Right renal pelvis (tissue), 4 donors: ENCODE measurements around the gene FCGR2B. TPM values are rescaled to one million over a fixed set of nuclear protein-coding genes. Genes with fewer than 3 reads are reported as not detected.
A peak's percentile ranks its signal among the peaks of the same experiment; 100 is the strongest.
"Not testable (repeated sequence)": the region's sequence is repeated elsewhere in the genome, so short reads cannot be mapped to it uniquely, and the experiment has no call there.

Experiments used
- DNase-seq, 4 donors: peaks; one replicate each; pipeline ENCODE4 v3.0.0-alpha.2; 2013; ENCODE audit warnings: low read depth in 4 of 4, low spot score in 3 of 4, missing footprints in 1 of 4
- polyA plus RNA-seq, 4 donors: library from polyadenylated mRNA; unstranded; fragments of 120-200 nt; gene quantifications; one replicate each; pipeline ENCODE4 v1.2.1, GENCODE V29; 2013; ENCODE audit not compliant: insufficient read length in 4 of 4

Gene FCGR2B
- polyA plus RNA-seq, 4 donors = 0.53 to 1.7 (median 0.89) TPM

DNA sequence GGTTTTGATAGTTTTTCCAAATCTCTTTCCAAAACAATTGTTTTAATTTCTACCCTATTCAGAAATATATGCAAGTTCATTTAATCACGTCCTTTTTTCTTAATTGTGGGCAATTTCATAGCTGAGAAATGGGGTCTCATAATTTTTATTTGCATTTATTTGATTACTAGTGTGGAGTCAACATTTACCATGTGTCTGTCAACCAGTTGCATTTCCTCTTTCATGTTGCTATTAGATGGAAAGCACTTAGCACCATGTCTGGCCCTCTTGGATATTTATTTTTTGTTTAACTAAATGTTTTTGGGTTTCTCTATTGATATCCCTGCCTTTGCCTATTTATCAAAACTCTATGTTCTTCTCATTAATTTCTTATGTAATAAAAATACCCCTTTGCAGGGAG is 18.1 kb upstream of the FCGR2B start:
- DNase-seq = not testable (repeated sequence)

- peak in 2 of 4 donors; percentile 15 to 23 for DNase-seq
These were observed 15.2 kb upstream of the FCGR2B start for GRCh38 chr1:161647507-161648360.

- not testable (repeated sequence) for DNase-seq
These were observed 9.4 kb upstream of the FCGR2B start for GRCh38 chr1:161653541-161653940.

GRCh38 chr1:161653971-161654370 is 9.0 kb upstream of the FCGR2B start:
- DNase-seq = not testable (repeated sequence)

GRCh38 chr1:161658524-161658923 is 4.4 kb upstream of the FCGR2B start:
- DNase-seq = not testable (repeated sequence)

GRCh38 chr1:161661660-161662311 is 1.2 kb upstream of the FCGR2B start:
- not testable (repeated sequence) for DNase-seq

- not testable (repeated sequence) for DNase-seq
These were observed 626 bp downstream of the FCGR2B start for GRCh38 chr1:161663569-161663968.

GRCh38 chr1:161664689-161665088 is 1.7 kb downstream of the FCGR2B start:
- DNase-seq = not testable (repeated sequence)

DNA sequence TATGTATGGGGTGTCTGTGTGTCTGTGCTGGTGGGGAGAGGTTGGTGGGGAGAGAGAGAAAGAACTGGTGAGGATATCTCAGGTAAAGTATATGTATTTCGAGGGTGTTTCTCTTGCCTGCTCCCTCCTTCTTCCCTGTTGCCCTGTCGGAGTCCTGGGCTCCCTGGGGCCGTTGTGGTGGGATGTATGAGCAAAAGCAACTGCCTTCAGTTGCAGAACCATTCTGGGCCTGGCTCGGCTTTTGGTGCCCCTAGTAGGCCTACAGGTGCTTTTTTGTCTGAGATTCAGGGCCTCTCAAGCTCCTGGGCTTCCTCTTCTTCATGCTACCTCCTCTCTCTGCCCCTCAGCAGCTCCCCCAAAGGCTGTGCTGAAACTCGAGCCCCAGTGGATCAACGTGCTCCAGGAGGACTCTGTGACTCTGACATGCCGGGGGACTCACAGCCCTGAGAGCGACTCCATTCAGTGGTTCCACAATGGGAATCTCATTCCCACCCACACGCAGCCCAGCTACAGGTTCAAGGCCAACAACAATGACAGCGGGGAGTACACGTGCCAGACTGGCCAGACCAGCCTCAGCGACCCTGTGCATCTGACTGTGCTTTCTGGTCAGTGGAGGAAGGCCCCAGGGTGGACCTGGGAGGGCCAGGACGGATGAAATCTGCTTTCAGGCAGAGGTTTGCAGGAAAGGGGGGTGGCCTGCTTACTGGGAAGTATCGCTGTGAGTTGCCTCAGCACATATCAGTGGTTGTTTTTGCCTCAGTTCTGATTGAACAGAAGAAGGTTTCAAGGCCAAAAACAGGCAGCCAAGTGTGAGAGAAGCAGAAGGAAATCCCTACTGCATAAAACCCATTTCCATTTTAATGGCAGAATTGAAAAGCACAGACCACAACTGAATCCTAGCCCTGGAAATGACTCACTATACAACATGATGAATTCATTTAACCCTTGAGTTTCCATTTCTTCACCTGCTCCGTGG is 8.4 kb downstream of the FCGR2B start:
- DNase-seq = not testable (repeated sequence)

DNA sequence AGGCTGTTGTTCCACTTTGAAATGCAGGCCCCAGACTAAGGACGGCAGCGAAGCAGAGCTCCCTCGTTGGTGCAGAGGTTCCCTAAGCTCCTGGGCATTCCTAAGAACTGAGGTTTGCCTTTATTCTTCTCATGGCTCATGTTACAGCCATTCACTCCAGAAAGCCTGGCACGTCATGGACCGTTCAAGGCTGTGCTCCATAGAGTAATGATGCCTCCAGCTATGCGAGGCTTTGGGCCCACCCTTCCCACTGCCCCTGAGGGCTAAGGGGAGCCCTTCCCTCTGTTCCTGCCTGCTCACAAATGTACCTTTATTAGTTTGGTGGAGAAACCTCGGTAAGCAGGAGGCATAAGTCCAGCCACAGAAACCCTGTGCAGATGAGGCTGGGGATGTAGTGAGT is 10.5 kb downstream of the FCGR2B start:
- not testable (repeated sequence) for DNase-seq

DNA sequence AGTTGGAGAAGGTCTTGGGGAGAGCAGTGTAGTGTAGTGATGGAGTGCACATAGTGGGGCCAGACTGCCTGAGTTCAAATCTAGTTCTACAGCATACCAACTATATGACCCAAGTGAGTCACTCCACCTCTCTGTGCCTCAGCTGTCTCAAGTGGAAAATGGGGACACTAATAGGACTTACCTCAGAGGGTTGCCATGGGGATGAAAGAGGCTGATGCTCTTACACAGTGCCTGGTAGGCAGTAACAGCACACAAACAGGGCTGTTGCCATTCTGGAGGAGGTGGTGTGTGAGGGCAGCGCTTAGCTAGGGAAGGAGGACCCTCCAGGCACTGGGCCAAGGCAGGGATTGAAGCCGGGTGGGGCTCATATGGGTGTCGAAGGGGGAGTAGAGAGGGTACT is 11.5 kb downstream of the FCGR2B start:
- not testable (repeated sequence) for DNase-seq

DNA sequence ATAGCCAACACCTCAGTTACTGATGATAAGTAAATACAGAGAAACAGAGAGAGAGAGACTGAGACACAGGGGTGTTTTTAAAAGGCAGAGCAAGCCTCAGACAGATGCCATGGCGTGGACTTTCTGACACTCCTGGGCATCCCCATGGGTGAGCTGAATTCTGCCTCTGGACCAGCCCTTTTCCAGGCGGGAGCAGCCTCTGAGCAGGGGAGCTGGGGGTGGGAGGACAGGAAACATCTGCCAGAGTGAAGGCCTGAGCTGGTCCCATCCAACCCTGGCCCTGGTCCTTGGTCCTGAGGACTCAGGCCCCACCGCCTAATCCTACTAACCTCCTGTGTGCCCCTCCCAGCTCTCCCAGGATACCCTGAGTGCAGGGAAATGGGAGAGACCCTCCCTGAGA is 12.0 kb downstream of the FCGR2B start:
- DNase-seq = not testable (repeated sequence)

GRCh38 chr1:161676441-161676840 is 13.5 kb downstream of the FCGR2B start:
- DNase-seq = no peak

- no peak for DNase-seq
These were observed 14.2 kb downstream of the FCGR2B start for GRCh38 chr1:161676958-161677689.

GRCh38 chr1:161678500-161678899 is 15.6 kb downstream of the FCGR2B start:
- no peak for DNase-seq

DNA sequence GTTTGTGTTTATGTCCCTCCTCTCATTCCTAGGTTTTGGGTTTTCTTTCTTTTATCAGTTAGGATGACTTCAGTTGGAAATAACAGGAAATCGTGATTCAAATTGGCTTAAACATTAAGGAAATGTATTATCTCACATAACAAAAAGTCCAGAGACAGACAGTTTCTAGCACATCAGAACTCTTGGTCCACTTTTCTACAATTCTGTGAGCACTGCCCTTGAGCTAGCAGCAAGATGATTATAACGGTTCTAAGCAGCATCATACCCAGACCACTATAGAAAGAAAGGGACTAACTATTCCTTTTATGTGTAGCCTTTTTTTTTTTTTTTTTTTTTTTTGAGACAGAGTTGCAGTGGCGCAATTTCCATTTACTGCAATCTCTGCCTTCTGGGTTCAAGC is 18.9 kb downstream of the FCGR2B start:
- DNase-seq = no peak

- no peak for DNase-seq
These were observed 26.0 kb downstream of the FCGR2B start for GRCh38 chr1:161688946-161689345.

GRCh38 chr1:161691846-161692245 is 28.9 kb downstream of the FCGR2B start:
- DNase-seq = no peak

- DNase-seq = not testable (repeated sequence)
These were observed 30.2 kb downstream of the FCGR2B start for GRCh38 chr1:161693020-161693712.
